ENCODE results near the gene AP2A1.
"Not testable (repeated sequence)": the region's sequence is repeated elsewhere in the genome, so short reads cannot be mapped to it uniquely, and the experiment has no call there.

Gene AP2A1

DNA sequence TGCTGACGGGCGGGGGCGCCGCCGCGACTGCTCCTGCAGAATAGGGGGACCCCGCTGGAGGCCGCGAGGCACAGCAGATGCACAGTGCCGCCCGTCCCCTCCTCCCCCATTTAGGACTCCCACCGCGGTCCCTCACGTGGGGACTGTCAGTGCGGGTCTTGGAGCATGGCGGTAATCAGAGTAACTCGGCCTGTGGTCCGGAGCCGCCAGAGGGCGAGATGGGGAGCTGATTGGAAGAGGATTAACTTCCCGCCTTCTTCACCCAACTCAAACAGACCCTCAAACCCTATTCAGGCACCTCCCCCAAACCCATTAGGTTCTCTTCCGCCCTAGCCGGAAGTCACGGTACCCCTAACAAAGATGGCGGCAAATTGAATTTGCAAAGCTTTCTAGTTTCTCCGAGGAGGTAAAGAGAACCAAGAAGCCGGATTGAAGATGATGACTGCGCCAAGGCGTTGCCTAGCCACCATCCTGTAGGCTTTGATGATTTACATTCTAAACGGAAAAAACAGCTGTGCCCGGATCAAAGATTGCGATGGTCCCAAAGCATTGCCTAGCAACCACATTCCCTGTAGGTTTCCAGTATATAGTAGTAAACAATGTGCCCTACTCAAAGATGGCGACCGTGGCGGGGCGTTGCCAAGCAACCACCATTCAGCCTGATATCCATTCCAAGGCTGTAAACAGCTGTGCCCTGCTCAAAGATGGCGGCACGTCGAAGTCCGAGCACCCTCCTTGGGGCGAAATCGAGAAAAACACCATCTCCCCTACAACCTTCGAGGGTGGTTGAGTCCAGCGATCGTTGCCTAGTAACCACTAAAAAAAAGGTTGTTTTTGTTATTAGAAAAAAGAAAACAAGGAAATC is 46.4 kb downstream of the AP2A1 start, which contains the start of gene FUZ:
TSS of gene FUZ (minus strand) at position 296 of the 865 bp plus-strand sequence. CDS start at position 110, 186 bp downstream.
- DNase-seq (ENCODE audit: low read depth), result peak; percentile 99

DNA sequence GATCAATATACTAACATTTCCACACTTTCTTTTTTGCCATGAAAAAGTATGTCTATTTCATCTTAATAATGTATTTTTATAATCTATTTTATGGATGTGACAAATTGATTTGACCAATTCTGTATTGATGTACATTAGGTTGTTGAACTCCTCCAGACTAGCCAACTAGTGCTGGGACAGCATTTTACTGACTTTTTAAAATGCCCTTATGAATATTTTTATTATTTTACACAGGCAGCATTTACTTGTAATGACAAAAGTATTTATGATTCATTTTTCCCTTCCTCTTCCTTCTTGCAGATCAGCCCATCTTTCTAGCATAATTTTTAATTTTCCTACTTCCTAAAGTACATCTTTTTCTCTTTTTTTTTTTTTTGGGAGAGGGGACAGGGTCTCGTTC is 47.2 kb downstream of the AP2A1 start:
- DNase-seq (ENCODE audit: low read depth), result no peak

DNA sequence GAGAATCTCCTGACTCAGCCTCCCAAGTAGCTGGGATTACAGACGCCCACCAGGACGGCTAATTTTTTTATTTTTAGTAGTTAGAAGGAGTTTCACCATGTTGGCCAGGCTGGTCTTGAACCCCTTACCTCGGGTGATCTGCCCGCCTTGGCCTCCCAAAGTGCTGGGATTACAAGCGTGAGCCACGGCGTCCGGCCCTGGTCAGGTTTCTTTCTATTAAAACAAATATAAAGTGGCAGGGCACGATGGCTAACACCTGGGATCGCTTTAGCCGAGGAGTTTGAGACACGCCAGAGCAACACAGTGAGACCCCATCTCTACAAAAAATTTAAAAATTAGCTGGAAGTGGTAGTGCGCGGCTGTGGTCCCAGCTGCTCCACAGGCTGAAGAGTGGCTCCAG is 49.8 kb downstream of the AP2A1 start:
- DNase-seq (ENCODE audit: low read depth), result no peak

DNA sequence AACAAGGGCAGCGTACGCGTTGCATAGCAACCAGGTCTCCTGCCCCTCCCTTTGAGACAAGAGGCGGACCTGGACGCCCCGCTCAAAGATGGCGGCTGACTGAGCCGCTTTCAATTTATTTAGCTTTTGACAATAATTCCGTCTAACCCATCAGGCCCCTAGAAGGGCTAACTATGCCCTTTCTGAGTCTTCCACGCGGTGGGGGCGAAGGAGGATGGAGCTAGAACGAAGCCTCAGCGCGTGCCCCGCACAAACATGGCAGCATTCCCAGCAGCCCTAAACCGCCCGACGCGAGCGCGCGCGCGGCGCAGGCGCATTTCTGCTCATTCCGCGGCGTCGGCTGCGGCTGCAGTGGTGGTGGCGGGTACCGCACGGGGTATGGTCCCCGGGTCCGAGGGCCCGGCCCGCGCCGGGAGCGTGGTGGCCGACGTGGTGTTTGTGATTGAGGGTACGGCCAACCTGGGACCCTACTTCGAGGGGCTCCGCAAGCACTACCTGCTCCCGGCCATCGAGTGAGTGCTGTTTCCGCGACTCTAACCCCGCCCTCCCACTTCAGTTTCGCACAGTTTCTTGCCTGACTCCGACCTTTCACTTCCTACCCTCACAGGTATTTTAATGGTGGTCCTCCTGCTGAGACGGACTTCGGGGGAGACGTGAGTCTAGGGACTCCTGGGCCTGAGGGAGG is 51.3 kb downstream of the AP2A1 start, which contains the start of gene MED25:
TSS of gene MED25 (plus strand) at position 326 of the 685 bp plus-strand sequence. CDS start at position 379, 53 bp downstream.
- peak; percentile 85 for DNase-seq (ENCODE audit: low read depth)

- DNase-seq (ENCODE audit: low read depth), result no peak
Observed at GRCh38 chr19:49818649-49819370, 52.0 kb downstream of the AP2A1 start.

DNA sequence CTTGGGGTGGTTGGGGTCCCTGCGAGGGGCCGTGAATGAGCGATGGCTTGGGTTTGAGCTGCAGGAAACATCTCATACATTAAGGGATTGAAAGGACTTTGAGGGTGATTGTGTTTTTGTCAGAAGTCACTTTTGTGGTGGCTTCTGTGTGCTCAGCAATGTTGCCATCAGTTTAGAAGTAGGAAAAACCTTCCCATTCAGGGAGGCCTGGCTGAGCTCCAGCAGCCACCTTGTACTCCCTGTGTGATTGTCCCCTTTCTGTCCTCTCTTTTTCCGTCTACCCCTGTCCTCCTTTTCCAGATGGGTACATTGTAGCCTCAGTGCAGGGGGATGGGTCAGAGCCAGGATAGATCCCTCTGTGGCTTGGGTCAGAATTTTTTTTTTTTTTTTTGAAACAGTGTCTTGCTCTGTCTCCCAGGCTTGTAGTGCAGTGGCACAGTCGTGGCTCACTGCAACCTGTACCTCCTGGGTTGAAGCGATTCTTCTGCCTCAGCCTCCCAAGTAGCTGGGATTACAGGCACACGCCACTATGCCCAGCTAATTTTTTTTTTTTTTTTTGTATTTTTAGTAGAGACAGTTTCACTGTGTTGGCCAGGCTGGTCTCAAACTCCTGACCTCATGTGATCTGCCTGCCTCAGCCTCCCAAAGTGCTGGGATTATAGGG is 52.8 kb downstream of the AP2A1 start:
- not testable (repeated sequence) for DNase-seq (ENCODE audit: low read depth)

DNA sequence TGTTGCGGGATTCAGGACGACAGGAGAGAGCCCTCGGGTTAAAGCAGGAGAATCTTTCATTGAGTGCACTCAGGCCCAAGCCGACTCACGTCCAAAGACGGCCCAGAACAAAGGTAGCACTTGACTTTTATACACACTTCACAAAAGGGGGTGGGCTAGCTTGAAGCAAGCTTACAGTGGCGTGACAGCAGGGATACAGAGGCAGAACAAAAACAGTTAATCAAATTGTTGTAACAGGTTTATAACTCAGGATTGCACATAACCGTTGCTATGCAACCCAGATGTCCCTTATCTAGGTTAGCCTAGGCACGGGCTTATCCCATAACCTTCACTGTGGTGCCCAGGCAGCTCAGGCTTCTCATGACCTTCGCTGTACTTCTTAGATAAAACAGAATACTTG is 53.3 kb downstream of the AP2A1 start:
- DNase-seq (ENCODE audit: low read depth), result no peak

DNA sequence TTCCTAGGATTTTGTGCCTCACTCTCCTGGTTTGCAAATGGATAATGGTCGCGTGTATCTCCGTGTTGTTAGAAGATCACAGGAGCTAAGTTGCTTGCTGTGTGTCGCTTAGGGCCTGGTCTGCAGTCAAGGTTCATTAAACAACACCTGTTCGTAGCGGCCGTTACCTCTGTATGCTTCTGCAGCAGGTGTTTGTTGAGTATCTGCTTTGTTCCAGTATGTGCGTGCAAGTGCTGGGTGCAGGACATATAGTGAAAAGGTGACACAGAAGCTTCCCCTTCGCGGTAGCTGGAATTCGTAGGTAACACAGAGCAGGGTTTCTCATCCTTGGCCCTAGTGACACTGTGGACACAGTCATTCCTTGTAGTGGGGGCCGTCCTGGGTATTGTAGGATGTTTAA is 56.7 kb downstream of the AP2A1 start:
- no peak for DNase-seq (ENCODE audit: low read depth)

DNA sequence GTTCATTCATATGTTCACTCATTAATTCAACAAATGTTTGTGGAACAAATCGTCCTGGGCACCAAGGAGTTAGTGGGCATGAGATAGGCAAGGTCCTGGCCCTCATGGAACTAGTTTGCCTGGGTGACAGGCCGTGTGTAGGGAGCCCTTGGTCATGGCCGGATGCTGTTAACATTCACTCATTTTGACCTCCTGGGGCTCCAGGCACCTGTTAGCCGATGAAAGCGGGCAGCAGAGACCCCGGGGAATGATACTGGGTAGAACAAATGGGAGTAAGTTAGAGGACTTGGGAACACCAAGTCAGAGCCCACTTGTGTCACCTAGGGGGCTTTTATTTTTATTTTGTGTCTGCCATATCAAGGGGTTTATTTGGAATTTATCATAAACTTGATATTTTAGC is 57.9 kb downstream of the AP2A1 start:
- no peak for DNase-seq (ENCODE audit: low read depth)

DNA sequence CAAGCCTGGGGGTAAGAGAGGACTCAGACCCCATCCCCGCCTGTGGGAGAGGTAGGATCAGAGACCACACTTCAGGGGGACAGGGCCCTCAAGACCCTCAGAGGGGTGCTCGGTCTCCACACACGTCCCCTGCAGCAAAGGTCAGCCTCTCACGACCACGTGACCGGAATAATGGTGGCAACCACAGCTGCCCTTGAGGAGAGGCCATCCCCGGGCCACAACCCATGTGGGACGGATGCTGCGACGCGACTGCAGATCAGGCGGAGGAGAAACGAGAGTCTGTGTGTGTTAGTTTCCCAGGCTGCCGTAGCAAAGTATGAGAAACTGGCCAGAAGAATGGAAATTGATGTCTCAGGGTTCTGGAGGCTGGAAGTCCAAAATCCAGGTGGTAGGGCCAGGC is 60.2 kb downstream of the AP2A1 start:
- DNase-seq (ENCODE audit: low read depth), result no peak

DNA sequence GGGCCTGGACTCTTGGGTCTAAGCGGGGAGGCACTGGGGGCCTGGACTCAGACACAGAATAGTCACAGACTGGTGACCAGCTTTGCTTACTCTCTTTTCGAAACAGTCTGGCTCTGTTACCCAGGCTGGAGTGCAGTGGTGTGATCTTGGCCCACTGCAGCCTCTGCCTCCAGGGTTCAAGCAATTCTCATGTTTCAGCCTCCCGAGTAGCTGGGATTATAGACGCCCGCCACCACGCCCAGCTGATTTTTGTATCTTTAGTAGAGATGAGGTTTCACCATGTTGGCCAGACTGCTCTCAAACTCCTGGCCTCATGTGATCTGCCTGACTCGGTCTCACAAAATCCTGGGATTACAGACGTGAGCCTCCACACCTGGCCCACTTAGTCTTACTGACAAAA is 62.4 kb downstream of the AP2A1 start:
- no peak for DNase-seq (ENCODE audit: low read depth)

GRCh38 chr19:49829721-49830120 is 62.9 kb downstream of the AP2A1 start:
- DNase-seq (ENCODE audit: low read depth), result no peak

DNA sequence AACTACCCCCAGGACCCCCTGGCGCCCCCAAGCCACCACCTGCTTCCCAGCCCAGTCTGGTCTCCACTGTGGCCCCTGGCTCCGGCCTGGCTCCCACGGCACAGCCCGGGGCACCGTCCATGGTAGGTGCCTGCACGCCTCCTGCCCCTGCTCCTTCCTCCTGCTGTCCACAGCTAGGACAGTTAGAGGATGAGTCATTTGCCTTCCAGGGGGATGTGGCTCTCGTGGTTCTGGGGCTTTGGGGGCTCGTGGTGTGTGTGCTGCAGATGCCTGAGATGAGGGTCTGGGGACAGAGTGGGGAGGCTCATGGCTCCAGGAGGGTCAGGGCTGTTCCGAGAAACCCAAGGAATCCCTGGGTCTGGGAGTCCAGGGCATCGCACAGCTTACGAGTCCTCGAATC is 64.0 kb downstream of the AP2A1 start:
- no peak for DNase-seq (ENCODE audit: low read depth)

GRCh38 chr19:49831592-49831991 is 64.8 kb downstream of the AP2A1 start:
- DNase-seq (ENCODE audit: low read depth), result no peak

DNA sequence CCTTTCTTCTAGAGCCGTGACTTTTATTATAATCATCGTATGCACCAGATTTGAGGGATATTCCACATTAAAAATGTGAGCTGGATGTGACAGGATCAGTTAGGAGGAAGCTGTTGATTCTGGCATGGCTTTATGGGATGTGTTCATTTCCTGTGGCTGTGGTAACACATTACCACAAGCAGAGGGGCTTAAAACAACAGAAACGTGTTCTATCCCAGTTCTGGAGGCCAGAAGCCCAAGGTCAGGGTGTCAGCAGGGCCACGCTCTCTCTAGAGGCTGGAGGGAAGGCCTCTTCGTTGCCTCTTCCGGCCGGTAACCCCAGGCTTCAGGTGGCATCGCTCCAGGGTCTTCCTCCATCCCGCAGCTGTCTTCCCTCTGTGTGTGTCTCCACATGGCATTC is 65.8 kb downstream of the AP2A1 start:
- DNase-seq (ENCODE audit: low read depth), result peak; percentile 45

GRCh38 chr19:49833599-49833998 is 66.8 kb downstream of the AP2A1 start:
- no peak for DNase-seq (ENCODE audit: low read depth)

DNA sequence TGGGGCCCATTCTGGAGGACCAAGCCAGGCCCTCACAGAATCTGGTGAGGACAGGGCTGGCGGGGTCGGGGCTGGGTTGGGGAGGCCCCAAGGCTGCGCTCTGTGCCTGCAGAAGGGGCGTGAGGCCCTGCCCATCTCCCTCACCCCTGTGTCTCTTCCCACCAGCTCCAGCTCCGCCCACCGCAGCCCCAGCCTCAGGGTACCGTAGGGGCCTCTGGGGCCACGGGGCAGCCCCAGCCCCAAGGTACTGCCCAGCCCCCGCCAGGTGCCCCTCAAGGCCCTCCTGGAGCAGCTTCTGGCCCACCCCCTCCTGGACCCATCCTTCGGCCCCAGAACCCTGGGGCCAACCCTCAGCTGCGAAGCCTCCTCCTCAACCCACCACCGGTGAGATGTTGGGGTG is 68.8 kb downstream of the AP2A1 start:
- DNase-seq (ENCODE audit: low read depth), result no peak

DNA sequence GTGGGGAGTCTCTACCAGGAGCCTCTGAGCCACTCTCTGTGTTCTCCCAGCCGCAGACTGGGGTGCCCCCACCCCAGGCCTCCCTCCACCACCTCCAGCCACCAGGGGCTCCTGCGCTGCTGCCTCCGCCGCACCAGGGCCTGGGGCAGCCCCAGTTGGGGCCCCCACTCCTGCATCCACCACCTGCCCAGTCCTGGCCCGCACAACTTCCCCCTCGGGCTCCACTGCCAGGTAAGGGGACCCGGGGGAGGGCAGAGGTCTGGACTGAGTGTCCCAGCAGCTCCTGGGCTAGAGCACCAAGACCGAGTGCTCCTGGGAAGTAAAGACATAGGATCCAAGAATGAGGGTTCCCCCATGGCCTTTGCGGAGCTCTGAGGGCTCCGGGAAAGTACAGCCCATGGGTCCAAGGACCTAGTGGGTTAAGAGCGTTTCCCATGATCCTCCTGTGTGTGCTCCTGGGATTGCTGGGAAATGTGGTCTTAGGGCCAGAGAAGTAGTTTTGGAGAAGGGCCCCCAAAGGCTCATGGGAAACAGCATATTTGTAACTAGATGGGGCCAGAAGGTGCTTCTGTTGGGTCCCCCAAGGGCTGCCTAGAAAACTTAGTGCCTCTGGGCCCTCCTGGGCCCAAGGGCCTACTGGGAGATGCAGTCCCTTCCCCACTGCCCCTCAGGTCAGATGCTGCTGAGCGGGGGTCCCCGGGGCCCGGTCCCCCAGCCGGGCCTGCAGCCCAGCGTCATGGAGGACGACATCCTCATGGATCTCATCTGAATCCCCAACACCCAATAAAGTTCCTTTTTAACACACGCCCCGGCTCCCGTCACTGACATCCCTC is 69.6 kb downstream of the AP2A1 start:
- no peak for DNase-seq (ENCODE audit: low read depth)

GRCh38 chr19:49837009-49837310 is 70.2 kb downstream of the AP2A1 start:
- no peak for DNase-seq (ENCODE audit: low read depth)

GRCh38 chr19:49837425-49837824 is 70.6 kb downstream of the AP2A1 start:
- DNase-seq (ENCODE audit: low read depth), result no peak

GRCh38 chr19:49838885-49839588 is 72.2 kb downstream of the AP2A1 start:
- DNase-seq (ENCODE audit: low read depth), result no peak
